IMR-90 (cell line): ENCODE measurements around the gene LDLRAD4.

Source experiments
- BHLHE40 ChIP-seq: fragments of 150-350 bp; IDR thresholded peaks from 2 replicates; pipeline ENCODE4 v1.6.1; 2016; ENCODE audit warnings: mild to moderate bottlenecking, low read depth, low read length
- CEBPB ChIP-seq: IDR thresholded peaks from 2 replicates; pipeline ENCODE4 v1.6.1; 2012; ENCODE audit warnings: low read depth, low read length, improper control_type of control experiment
- CHD1 ChIP-seq: IDR thresholded peaks from 2 replicates; pipeline ENCODE4 v1.6.1; 2012; ENCODE audit warnings: low read depth, low read length, improper control_type of control experiment
- MAFK ChIP-seq: IDR thresholded peaks from 2 replicates; pipeline ENCODE4 v1.6.1; 2012; ENCODE audit warnings: low read depth, low read length, improper control_type of control experiment
- MAZ ChIP-seq: IDR thresholded peaks from 2 replicates; pipeline ENCODE4 v1.6.1; 2012; ENCODE audit warnings: low read depth, mild to moderate bottlenecking, low read length, improper control_type of control experiment, moderate library complexity, borderline replicate concordance
- POLR2A ChIP-seq: IDR thresholded peaks from 2 replicates; pipeline ENCODE4 v1.6.1; 2012; ENCODE audit warnings: mild to moderate bottlenecking, low read depth, low read length
- RAD21 ChIP-seq: IDR thresholded peaks from 2 replicates; pipeline ENCODE4 v1.6.1; 2012; ENCODE audit warnings: low read length, improper control_type of control experiment
- RCOR1 ChIP-seq: IDR thresholded peaks from 2 replicates; pipeline ENCODE4 v1.6.1; 2012; ENCODE audit warnings: mild to moderate bottlenecking, low read length, improper control_type of control experiment; ENCODE audit not compliant: insufficient replicate concordance
- RFX5 ChIP-seq: IDR thresholded peaks from 2 replicates; pipeline ENCODE4 v1.8.0; 2012; ENCODE audit warnings: low read depth, mild to moderate bottlenecking, low read length, moderate library complexity
- SMC3 ChIP-seq: fragments of 150-350 bp; IDR thresholded peaks from 2 replicates; pipeline ENCODE4 v1.6.1; 2016; ENCODE audit warnings: low read depth, mild to moderate bottlenecking, antibody characterized with exemption, low read length, moderate library complexity
- USF2 ChIP-seq: fragments of 150-350 bp; IDR thresholded peaks from 2 replicates; pipeline ENCODE4 v1.6.1; 2017; ENCODE audit warnings: mild to moderate bottlenecking, antibody characterized with exemption, low read length, low read depth
- TF ChIP-seq, protein P1 (sequence below): conservative IDR thresholded peaks from 2 replicates; pipeline ENCODE4 v1.5.1; 2012; ENCODE audit warnings: mild to moderate bottlenecking, low read depth, low read length, improper control_type of control experiment

DNA sequence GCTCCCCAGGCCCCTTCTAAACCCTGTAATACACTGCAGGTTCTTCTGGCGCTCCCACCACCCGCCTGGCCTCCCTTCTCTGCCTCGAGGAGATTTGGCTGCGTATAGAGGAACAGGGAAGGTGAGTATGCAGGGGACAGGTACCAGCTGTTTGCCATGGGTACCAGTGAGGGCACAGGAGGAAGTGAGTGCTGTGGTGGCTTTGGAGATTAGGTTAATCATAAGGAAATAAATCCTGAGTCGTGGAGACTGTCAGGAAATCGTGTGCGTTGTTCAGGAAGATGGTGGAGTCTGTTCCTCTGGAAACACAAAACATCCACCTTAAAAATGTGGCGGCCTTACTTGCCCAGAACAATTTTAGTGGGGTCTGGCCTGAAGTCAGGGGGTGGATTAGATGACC, 277.4 kb downstream of the LDLRAD4 start:
- no peak for TF ChIP-seq POLR2A
- no peak for TF ChIP-seq MAFK
- TF ChIP-seq, protein P1, sequence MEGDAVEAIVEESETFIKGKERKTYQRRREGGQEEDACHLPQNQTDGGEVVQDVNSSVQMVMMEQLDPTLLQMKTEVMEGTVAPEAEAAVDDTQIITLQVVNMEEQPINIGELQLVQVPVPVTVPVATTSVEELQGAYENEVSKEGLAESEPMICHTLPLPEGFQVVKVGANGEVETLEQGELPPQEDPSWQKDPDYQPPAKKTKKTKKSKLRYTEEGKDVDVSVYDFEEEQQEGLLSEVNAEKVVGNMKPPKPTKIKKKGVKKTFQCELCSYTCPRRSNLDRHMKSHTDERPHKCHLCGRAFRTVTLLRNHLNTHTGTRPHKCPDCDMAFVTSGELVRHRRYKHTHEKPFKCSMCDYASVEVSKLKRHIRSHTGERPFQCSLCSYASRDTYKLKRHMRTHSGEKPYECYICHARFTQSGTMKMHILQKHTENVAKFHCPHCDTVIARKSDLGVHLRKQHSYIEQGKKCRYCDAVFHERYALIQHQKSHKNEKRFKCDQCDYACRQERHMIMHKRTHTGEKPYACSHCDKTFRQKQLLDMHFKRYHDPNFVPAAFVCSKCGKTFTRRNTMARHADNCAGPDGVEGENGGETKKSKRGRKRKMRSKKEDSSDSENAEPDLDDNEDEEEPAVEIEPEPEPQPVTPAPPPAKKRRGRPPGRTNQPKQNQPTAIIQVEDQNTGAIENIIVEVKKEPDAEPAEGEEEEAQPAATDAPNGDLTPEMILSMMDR, result no peak
- TF ChIP-seq RAD21, result no peak
- no peak for TF ChIP-seq MAZ
- TF ChIP-seq RCOR1, result no peak
- no peak for TF ChIP-seq BHLHE40
- no peak for TF ChIP-seq SMC3
- no peak for TF ChIP-seq CEBPB
- no peak for TF ChIP-seq USF2
- no peak for TF ChIP-seq RFX5
- no peak for TF ChIP-seq CHD1
